DOHH2 (cell line): ENCODE data around the gene RCOR1.

Experiments used
- H3F3A ChIP-seq: fragments of 200-600 bp; sonication (generic), shearing (Covaris generic); 2 replicates; pipeline ENCODE4 v1.6.0; 2016; ENCODE audit warnings: antibody characterized with exemption, mild to moderate bottlenecking; ENCODE audit not compliant: control insufficient read depth, insufficient read depth
- H3K27ac ChIP-seq: fragments of 200-600 bp; sonication (generic); 2 replicates; pipeline ENCODE4 v1.5.1; 2014; ENCODE audit warnings: low read depth, mild to moderate bottlenecking, low read length, moderate library complexity
- H3K27me3 ChIP-seq: fragments of 200-600 bp; sonication (generic); 2 replicates; pipeline ENCODE4 v1.6.1; 2014; ENCODE audit warnings: mild to moderate bottlenecking, low read length, mixed read lengths; ENCODE audit not compliant: control insufficient read depth
- H3K36me3 ChIP-seq: fragments of 200-600 bp; sonication (generic); 2 replicates; pipeline ENCODE4 v1.6.1; 2014; ENCODE audit warnings: mild to moderate bottlenecking, low read length, moderate library complexity, mixed read lengths; ENCODE audit not compliant: control insufficient read depth
- H3K4me1 ChIP-seq: fragments of 200-600 bp; sonication (generic); 2 replicates; pipeline ENCODE4 v1.6.1; 2014; ENCODE audit warnings: mild to moderate bottlenecking, low read length, mixed read lengths; ENCODE audit not compliant: control insufficient read depth
- H3K4me2 ChIP-seq: fragments of 200-600 bp; sonication (generic); 2 replicates; pipeline ENCODE4 v1.6.0; 2014; ENCODE audit warnings: mild to moderate bottlenecking, low read length, moderate library complexity
- H3K4me3 ChIP-seq: fragments of 200-600 bp; sonication (generic); 2 replicates; pipeline ENCODE4 v1.5.1; 2014; ENCODE audit warnings: mild to moderate bottlenecking, low read length, mixed read lengths
- H3K79me2 ChIP-seq: fragments of 200-600 bp; sonication (generic); 2 replicates; pipeline ENCODE4 v1.6.1; 2014; ENCODE audit warnings: mild to moderate bottlenecking, low read length, mixed read lengths; ENCODE audit not compliant: control insufficient read depth
- H3K9me2 ChIP-seq: fragments of 200-600 bp; sonication (generic); replicated peaks from 2 replicates; pipeline ENCODE4 v1.6.1; 2014; ENCODE audit warnings: mild to moderate bottlenecking, low read length, mixed read lengths; ENCODE audit not compliant: control insufficient read depth
- H3K9me3 ChIP-seq: fragments of 200-600 bp; sonication (generic); 2 replicates; pipeline ENCODE4 v1.6.1; 2014; ENCODE audit warnings: antibody characterized with exemption, low read length, mixed read lengths; ENCODE audit not compliant: control insufficient read depth, insufficient read depth
- H4K20me1 ChIP-seq: fragments of 200-600 bp; sonication (generic); 2 replicates; pipeline ENCODE4 v1.6.0; 2014; ENCODE audit warnings: low read depth, mild to moderate bottlenecking, antibody characterized with exemption, low read length, moderate library complexity; ENCODE audit not compliant: control insufficient read depth, insufficient read depth
- EZH2phosphoT487 ChIP-seq: fragments of 200-600 bp; sonication (generic); IDR thresholded peaks from 2 replicates; pipeline ENCODE4 v1.6.1; 2017; ENCODE audit warnings: borderline replicate concordance, mild to moderate bottlenecking, antibody characterized with exemption, low read length, moderate library complexity, mixed read lengths
- TF ChIP-seq, protein P1 (sequence below): fragments of 200-600 bp; sonication (generic); IDR thresholded peaks from one replicate; pipeline ENCODE4 v1.5.1; 2014; ENCODE audit warnings: antibody characterized with exemption, mild to moderate bottlenecking, low read depth, low read length; ENCODE audit not compliant: poor library complexity, severe bottlenecking

RCOR1 gene

DNA sequence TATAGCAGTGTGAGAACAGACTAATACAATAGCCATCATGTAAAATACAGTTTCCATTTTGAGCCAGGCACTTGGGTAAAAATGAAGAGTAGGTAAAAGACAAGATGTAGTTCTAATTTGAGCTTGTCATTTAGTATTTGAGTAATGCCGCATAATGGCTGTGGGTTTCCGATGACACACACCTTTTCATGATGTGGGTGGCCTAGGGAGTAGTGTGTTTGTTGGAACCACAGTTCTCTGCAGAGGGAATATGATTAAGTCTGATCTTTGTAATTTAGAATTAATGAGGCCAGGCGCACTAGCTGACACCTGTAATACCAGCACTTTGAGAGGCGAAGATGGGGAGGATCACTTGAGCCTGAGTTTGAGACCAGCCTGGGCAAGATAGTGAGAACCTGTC lies 61.8 kb downstream of the RCOR1 start:
- no peak overlapping the region for H3K4me3 ChIP-seq
- TF ChIP-seq, protein P1, sequence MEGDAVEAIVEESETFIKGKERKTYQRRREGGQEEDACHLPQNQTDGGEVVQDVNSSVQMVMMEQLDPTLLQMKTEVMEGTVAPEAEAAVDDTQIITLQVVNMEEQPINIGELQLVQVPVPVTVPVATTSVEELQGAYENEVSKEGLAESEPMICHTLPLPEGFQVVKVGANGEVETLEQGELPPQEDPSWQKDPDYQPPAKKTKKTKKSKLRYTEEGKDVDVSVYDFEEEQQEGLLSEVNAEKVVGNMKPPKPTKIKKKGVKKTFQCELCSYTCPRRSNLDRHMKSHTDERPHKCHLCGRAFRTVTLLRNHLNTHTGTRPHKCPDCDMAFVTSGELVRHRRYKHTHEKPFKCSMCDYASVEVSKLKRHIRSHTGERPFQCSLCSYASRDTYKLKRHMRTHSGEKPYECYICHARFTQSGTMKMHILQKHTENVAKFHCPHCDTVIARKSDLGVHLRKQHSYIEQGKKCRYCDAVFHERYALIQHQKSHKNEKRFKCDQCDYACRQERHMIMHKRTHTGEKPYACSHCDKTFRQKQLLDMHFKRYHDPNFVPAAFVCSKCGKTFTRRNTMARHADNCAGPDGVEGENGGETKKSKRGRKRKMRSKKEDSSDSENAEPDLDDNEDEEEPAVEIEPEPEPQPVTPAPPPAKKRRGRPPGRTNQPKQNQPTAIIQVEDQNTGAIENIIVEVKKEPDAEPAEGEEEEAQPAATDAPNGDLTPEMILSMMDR, result no peak
- TF ChIP-seq EZH2phosphoT487, result no peak
- no peaks in the 10 kb centered on the region for H3K9me2 ChIP-seq
- no peak overlapping the region for H3K27ac ChIP-seq
- no peak overlapping the region for H3K4me2 ChIP-seq
- H3K9me3 ChIP-seq, result no peaks in the 10 kb centered on the region
- H3F3A ChIP-seq, result 0 out of 2 replicates have a peak, but pooled peaks cover 9% of the 10 kb centered on the region
- H3K36me3 ChIP-seq, result no peaks in the 10 kb centered on the region
- no peaks in the 10 kb centered on the region for H3K27me3 ChIP-seq
- H3K4me1 ChIP-seq, result peaks cover 22% of the 10 kb centered on the region
- peaks cover 96% of the 10 kb centered on the region for H3K79me2 ChIP-seq
- peaks cover 23% of the 10 kb centered on the region for H4K20me1 ChIP-seq

DNA sequence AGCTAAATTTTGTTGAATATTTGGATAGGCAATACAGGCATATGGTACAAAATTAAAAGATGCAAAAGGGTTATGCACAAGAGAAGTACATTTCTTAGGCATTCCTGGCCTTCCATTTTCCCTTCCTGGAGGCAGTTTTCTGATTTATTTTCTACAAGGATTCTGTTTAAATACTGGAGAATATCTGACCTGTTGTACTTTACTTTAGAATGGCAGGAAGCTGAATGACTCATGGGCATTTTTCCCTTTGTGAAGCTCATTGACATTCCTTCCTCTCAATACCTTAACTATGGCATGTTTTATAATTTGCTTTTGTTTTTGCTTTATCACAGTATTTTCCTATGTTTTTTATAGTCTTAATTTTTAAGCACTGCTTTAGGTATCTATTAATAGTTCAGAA lies 62.7 kb downstream of the RCOR1 start:
- Histone ChIP-seq H3F3A (0 out of 2 replicates have a peak, but pooled peaks cover 9% of the 10 kb centered on the region), H3K36me3 (no peaks in the 10 kb centered on the region), H3K79me2 (peaks cover 96% of the 10 kb centered on the region), H3K9me3 (no peaks in the 10 kb centered on the region), H3K27ac (no peak overlapping the region), H3K27me3 (no peaks in the 10 kb centered on the region), H3K9me2 (no peaks in the 10 kb centered on the region), H3K4me1 (peaks cover 21% of the 10 kb centered on the region), H3K4me2 (no peak overlapping the region), H4K20me1 (peaks cover 26% of the 10 kb centered on the region), H3K4me3 (no peak overlapping the region)
- TF ChIP-seq, protein P1, result no peak
- no peak for TF ChIP-seq EZH2phosphoT487

DNA sequence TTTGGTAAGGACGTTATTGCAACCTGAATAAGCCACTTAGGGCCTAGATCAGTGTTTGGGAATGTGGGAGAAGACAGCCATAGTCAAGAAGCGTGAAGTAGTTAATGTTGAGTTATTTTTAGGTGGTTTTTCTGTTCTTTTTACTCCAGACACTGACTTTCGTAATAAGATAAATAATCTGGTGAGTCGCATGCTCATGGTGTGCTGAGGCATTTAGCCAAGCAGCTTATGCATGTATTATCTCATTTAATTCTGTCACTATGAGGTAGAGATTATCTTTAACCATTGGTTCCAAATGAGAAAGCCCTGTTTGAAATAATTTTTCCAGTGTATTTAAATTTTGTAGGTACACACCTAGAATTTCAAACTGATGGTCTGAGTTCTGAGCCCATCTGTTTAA lies 67.3 kb downstream of the RCOR1 start:
- Histone ChIP-seq H3F3A (0 out of 2 replicates have a peak, but pooled peaks cover 3% of the 10 kb centered on the region), H3K4me1 (peaks cover 13% of the 10 kb centered on the region), H3K4me3 (no peak overlapping the region), H3K9me3 (no peaks in the 10 kb centered on the region), H3K27ac (no peak overlapping the region), H4K20me1 (peaks cover 25% of the 10 kb centered on the region), H3K36me3 (no peaks in the 10 kb centered on the region), H3K27me3 (no peaks in the 10 kb centered on the region), H3K79me2 (peaks cover 99% of the 10 kb centered on the region), H3K9me2 (no peaks in the 10 kb centered on the region), H3K4me2 (no peak overlapping the region)
- TF ChIP-seq EZH2phosphoT487, result no peak
- TF ChIP-seq, protein P1, result no peak

DNA sequence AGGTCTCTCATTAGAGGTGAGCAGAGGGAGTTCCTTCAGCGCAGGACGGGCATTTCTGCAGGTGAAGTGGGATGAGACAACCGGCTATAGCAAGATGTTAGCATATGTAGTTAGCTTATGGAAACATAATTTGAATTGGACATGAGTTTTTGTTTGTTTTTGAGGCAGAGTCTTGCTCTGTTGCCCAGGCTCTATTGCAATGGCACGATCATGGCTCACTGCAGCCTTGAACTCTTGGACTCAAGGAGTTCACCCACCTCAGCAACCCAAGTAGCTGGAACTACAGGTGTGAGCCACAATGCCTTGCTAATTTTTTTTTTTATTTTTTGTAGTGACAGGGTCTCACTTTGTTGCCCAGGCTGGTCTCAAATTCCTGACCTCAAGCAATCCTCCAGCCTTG lies 69.2 kb downstream of the RCOR1 start:
- no peak overlapping the region for H3K4me2 ChIP-seq
- TF ChIP-seq, protein P1, result no peak
- TF ChIP-seq EZH2phosphoT487, result no peak
- no peak overlapping the region for H3K4me3 ChIP-seq
- no peaks in the 10 kb centered on the region for H3K9me3 ChIP-seq
- H3K36me3 ChIP-seq, result no peaks in the 10 kb centered on the region
- H3K4me1 ChIP-seq, result peaks cover 21% of the 10 kb centered on the region
- H4K20me1 ChIP-seq, result peaks cover 24% of the 10 kb centered on the region
- H3K27ac ChIP-seq, result no peak overlapping the region
- peaks cover 97% of the 10 kb centered on the region for H3K79me2 ChIP-seq
- 0 out of 2 replicates have a peak, but pooled peaks cover 3% of the 10 kb centered on the region for H3F3A ChIP-seq
- no peaks in the 10 kb centered on the region for H3K27me3 ChIP-seq
- H3K9me2 ChIP-seq, result no peaks in the 10 kb centered on the region
